NCI-H774 (cell line): ENCODE results near the gene ITPR3.
A peak's percentile ranks its signal among the peaks of the same experiment; 100 is the strongest.
"Not testable (repeated sequence)": the region's sequence is repeated elsewhere in the genome, so short reads cannot be mapped to it uniquely, and the experiment has no call there.

Source experiments
- DNase-seq: peaks from one replicate; lab custom pipeline; 2025; lab: John Stamatoyannopoulos, UW

Gene ITPR3

GRCh38 chr6:33613795-33614168 lies 7.3 kb upstream of the ITPR3 start:
- DNase-seq = no peak

- DNase-seq = no peak
These were observed 5.0 kb upstream of the ITPR3 start for GRCh38 chr6:33616113-33616512.

GRCh38 chr6:33616913-33617312 lies 4.2 kb upstream of the ITPR3 start:
- no peak for DNase-seq

GRCh38 chr6:33619166-33619840 lies 1.8 kb upstream of the ITPR3 start:
- no peak for DNase-seq

GRCh38 chr6:33620158-33620855 lies 815 bp upstream of the ITPR3 start:
- DNase-seq = no peak

GRCh38 chr6:33621711-33622388 lies 728 bp downstream of the ITPR3 start:
- DNase-seq = peak; percentile 31

GRCh38 chr6:33622456-33623431 lies 1.6 kb downstream of the ITPR3 start:
- DNase-seq = no peak

GRCh38 chr6:33623895-33624381 lies 2.8 kb downstream of the ITPR3 start:
- DNase-seq = no peak

- no peak for DNase-seq
These were observed 3.7 kb downstream of the ITPR3 start for GRCh38 chr6:33624856-33625255.

- DNase-seq = no peak
These were observed 6.8 kb downstream of the ITPR3 start for GRCh38 chr6:33627876-33628275.

- peak; percentile 84 for DNase-seq
These were observed 7.4 kb downstream of the ITPR3 start for GRCh38 chr6:33628401-33628964.

GRCh38 chr6:33630014-33630413 lies 8.9 kb downstream of the ITPR3 start:
- no peak for DNase-seq

- DNase-seq = not testable (repeated sequence)
These were observed 10.4 kb downstream of the ITPR3 start for GRCh38 chr6:33631521-33631920.

GRCh38 chr6:33631971-33632557 lies 10.9 kb downstream of the ITPR3 start:
- DNase-seq = no peak

- DNase-seq = no peak
These were observed 11.5 kb downstream of the ITPR3 start for GRCh38 chr6:33632558-33633039.

GRCh38 chr6:33633084-33633461 lies 12.0 kb downstream of the ITPR3 start:
- no peak for DNase-seq

- peak; percentile 8 for DNase-seq
These were observed 12.5 kb downstream of the ITPR3 start for GRCh38 chr6:33633462-33634158.

GRCh38 chr6:33634161-33634727 lies 13.1 kb downstream of the ITPR3 start:
- DNase-seq = peak; percentile 30

- no peak for DNase-seq
These were observed 13.8 kb downstream of the ITPR3 start for GRCh38 chr6:33634946-33635345.

- no peak for DNase-seq
These were observed 15.5 kb downstream of the ITPR3 start for GRCh38 chr6:33636655-33637054.
